OCI-M1 (cell line): Measurements from ENCODE around the gene ERAP2.

ENCODE experiments used
- DNase-seq: peaks from one replicate; lab custom pipeline; 2025; lab: John Stamatoyannopoulos, UW

Gene ERAP2

DNA sequence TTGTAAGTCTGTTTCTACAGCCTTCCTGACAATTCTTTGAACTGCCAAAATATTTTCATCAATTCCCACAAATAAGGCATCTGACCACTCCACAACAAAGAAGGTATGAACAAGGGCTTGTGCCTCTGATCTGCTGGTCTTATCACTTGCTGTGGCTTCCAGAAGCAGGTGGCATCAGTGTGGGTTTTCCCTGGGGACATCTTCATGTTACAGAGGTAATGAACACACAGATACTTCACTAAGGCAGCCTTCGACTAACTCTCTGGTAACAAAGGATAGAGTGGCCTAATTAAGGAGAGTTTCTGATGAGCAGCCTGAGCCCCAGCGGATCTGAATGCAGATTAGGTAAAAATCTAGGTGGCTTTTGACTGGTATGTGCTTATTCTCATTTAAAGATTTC lies 15.2 kb upstream of the ERAP2 start:
- peak; percentile 16 for DNase-seq

- no peak for DNase-seq
Measured at GRCh38 chr5:96863114-96863513, 13.2 kb upstream of the ERAP2 start.

- no peak for DNase-seq
Measured at GRCh38 chr5:96863949-96864584, 12.2 kb upstream of the ERAP2 start.

- no peak for DNase-seq
Measured at GRCh38 chr5:96864922-96865530, 11.3 kb upstream of the ERAP2 start.

DNA sequence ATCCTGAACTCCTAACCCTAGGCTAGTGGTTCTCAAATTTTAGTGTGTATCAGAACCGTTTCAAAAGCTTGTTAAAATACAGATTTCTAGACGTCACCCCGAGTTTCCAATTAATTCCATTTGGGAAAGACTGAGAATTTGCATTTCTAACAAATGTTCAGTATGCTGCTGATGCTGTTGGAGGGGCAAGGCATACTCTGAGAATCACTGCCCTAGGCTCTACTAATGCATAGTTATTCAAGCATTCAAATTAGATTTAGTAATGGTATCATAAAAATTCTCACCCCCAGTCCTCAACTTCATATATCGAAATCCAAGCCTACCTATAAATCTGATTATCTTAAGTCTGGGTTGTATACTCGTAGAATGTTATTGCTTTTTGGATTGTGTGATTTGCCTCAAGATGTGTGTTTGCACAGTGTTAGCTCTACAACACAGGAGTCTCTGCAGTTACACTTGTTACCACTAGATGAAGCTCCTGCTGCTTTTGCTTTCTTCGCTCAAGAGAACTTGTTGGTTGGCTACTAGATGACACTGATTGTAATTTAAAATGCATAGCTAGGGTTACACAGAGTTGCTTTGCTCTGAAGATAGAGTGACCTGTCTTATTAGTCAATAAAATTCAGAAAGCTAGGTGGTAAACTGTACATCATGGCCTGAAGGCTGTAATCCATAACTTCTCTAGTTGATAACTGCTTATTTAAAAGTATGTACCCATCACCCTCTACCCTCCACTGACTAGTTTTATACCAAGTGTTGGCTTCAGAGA lies 7.5 kb upstream of the ERAP2 start:
- peak; percentile 84 for DNase-seq

DNA sequence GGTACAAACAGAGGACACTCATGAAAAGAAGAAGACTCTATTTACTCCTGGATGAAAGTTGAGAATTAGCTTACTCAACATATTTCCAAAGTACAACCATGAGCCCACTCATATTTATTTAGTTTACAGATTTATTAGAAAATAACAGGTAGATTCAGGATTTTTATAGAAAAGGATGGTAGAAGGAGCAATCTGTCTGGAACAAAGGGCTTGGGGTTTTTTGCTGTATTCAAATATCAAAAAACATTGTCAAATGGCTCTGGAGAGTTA lies 7.0 kb upstream of the ERAP2 start:
- DNase-seq, result no peak

DNA sequence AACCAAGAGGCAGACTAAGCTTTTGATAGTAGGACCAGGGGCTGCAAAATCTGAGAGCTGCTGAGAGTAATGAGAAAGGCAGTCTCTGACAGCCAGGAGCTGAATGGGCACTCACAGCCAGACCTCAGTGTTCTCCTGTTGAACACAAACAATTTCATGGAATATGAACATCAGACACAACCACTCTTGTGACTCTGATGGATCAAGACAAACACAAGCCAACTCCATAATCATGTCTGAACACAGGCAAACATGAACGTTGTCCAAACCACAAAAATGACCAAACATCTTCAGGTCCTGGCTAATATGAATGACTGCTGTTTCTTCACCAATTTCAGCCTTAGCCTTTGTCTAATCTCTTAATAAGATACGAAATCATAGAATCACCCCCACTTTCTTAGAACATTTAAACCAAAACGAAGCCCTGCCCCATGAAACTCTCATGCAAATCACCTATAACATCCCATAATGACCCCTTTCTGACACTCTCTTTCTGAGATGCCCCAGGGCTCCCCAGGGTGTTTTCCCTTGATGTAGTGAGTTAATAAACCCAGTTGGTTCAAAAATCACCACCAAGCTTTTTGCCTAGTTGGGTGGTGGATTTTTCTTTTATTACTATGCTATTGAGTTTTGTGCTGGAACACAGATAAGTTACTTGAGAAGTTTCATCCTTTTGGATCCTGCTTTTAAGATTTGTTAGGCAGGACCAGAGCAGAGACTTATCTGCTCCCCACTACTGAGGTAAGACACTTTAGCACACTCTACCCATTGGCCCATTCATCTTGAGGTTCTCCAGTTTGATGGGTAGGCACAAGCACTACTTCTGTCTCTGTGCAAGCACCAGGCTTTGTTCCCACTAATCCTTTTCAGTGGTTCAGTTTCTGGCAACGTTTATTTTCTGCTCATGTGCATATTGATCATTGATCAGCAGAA lies 5.9 kb upstream of the ERAP2 start:
- DNase-seq, result peak; percentile 46

- no peak for DNase-seq
Measured at GRCh38 chr5:96871027-96871399, 5.3 kb upstream of the ERAP2 start.

DNA sequence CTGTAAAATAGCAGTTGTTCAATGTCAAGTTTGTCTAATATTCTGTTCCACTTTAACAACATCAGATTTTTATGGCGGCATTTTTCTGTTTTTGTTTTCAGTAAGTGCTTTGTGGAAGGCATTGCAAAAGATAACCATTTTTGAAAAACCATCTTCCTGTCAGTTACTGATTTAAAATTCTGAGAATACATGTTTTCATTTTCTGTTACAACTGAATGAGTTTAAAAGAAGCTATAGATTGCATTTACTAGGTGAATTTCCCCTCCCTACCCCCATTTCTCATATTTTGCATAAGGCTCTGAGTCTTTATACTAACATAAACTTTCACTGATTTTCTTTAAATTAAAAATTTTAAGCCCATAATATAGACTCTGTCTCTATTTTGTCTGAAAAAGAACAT lies 4.6 kb upstream of the ERAP2 start:
- peak; percentile 30 for DNase-seq

DNA sequence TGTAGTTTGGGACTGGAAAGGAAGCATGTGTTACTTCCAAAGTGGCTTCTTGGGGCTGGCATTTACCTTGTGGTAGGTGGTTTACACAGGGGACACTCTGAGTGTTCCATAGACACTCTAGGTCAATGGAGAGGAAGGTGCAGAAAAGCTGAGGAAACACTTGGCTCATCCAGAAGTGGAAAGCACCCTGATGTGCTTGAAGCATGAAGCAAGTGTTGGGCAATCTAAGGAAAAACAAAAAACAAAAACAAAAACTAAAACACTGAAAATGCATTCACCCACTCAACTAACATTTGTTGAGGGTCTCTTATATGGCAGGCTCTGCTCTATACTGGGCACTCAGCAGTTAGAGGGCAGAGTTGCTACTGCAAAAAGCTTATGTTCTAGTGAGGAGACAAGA lies 2.9 kb upstream of the ERAP2 start:
- DNase-seq, result peak; percentile 13

DNA sequence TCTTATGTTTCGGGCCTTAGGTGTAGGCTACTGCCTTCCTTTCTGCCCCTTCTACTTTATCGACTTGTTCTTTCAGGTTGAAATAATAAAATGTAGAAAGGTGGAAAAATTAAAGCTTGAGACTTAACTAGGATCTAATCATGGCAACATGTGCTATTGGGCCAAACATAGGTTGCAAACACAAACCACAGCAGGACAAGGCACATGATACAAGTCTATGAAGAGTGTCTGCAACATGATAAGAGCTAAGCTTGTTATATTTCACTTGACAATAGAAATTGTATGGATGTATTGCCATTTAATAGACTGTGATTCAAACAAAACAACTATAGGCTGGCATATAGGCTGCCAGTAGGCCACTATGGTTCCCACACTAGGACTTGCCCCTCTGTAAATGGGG lies 1.7 kb upstream of the ERAP2 start:
- peak; percentile 53 for DNase-seq

- DNase-seq, result peak; percentile 74
Measured at GRCh38 chr5:96875791-96876291, 459 bp upstream of the ERAP2 start.

- peak; percentile 53 for DNase-seq
Measured at GRCh38 chr5:96876977-96877469, 723 bp downstream of the ERAP2 start.

- no peak for DNase-seq
Measured at GRCh38 chr5:96879665-96880064, 3.4 kb downstream of the ERAP2 start.

DNA sequence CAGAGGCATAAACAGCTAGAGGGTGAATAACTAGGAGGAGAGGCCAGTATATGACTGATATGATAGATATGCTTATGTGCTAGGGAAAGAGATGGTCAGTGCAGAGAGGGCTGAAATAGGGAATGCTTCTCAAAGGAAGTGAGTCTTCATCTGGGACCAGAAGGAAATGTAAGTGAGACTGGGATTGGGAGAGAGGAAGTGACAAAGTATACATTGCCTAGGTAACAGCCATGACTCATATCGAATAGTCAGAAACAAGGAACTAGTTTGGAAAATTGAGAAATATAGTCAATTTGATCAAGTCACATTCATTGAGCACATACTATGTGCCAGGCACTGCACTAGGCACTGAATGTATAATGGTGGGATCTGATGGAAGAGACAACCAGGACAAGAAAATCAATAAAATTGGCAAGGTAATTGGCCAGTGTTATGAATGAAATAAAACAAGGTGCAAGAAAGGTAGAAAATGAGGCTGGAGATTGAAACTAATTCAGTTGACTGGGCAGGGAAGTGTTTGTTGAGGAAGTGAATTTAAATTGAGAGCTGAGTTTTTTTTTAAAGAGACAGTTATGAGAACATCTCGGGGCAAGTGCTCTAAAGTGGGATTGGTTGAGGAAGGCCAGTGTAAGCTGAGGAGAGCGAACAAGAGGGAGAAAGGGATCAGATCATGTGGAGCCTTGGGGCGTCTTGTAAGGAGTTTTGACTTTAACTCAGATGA lies 4.3 kb downstream of the ERAP2 start:
- no peak for DNase-seq

- peak; percentile 26 for DNase-seq
Measured at GRCh38 chr5:96881511-96882115, 5.3 kb downstream of the ERAP2 start.

- no peak for DNase-seq
Measured at GRCh38 chr5:96883871-96884270, 7.6 kb downstream of the ERAP2 start.

DNA sequence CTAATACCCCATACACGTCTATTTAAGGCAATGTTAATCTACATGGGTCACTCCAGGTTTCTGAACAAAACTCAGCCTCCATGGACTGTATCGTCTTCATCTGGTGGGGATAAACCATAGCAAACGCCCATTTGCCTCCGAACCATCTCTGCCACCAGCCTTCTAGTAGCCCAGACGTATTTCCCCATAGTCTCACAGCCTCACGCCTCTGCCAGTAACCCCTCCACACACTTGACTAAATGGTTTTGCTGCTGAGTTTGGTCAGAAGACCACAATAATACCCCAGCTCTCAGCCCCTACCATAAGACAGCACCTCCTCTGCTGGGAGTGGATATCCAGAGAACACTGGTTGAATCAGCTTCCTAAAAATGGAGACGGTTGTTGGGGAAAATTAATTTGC lies 8.7 kb downstream of the ERAP2 start:
- no peak for DNase-seq

DNA sequence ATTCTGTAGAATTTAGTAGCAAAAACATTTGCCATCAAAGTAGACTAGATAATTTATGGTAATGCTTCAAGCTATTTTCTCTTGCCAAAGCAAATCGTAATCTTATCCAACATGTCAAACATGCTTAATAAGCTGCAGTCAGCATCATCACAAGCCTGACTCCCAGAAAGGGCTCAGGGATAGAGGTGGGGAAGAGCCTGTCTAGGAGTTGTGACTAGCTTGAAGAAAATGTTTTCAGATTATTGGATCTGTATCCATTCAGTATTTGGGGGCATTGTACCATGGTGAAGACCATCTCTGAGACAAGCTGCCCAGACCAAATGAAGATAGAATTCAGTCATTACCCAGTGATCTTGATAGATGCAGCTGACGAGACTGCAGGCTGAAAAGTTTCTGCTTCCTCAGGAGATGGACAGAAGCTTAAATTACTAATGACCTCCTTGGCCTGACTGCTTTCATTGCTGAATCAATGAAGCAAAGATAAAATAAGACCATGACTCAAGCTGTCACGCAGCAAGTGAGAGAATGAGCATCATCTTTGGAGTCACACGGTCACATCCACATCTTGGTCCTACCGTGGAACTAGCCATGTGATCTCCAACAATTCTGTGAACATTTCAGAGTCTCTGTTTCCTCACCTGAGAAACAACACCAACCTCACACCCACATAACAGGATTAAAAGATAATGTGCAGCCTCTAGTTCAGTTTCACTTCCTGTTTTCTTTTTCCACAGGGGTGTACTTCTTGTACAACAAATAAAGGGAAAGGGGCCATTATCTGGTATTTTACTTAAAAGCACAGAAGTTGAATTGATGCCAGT lies 9.4 kb downstream of the ERAP2 start:
- peak; percentile 59 for DNase-seq

DNA sequence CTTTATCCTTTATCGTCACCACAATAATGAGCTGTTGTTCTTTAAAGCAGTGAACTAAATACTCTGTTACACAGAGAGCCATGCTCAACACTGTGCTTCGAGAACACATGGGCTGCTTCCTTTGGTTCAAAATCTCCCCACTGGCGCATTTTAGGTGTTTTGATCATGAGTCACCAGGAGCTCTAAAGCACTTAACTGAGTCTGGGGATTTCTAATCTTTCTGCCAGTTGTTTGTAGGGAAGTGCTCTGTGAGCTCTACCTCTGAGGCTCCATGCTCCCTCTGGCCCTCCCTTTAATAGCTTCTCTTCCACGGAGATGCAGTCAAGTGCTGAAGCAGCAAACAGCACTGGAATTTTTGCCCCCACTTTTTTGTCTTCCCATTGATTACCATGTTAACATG lies 17.0 kb downstream of the ERAP2 start:
- DNase-seq, result no peak
